Effector memory CD8-positive, alpha-beta T cell (primary cell): ENCODE results near the gene FHIP1A.

ENCODE experiments used
- ATAC-seq: fragments of 150-1000 bp; cut with Tn5 transposase; replicated peaks from 2 replicates; pipeline ENCODE4 v1.10.0; 2021; ENCODE audit warnings: mild to moderate bottlenecking, moderate library complexity
- DNase-seq, 3 experiments: peaks; one replicate each; pipeline ENCODE4 v3.0.0; 2021
- H3K27ac Mint-ChIP-seq, 2 donors: one replicate each; pipeline ENCODE4 v1.8.0; 2022; ENCODE audit warnings: mild to moderate bottlenecking in 2 of 2, mixed read lengths in 2 of 2, moderate library complexity in 2 of 2
- H3K27me3 Mint-ChIP-seq, 2 donors: one replicate each; pipeline ENCODE4 v1.8.0; 2022; ENCODE audit warnings: mixed read lengths in 2 of 2
- H3K36me3 Mint-ChIP-seq: one replicate; pipeline ENCODE4 v1.8.0; 2022; ENCODE audit warnings: mild to moderate bottlenecking, moderate library complexity, mixed read lengths; ENCODE audit not compliant: insufficient read depth
- H3K4me1 Mint-ChIP-seq, 2 donors: one replicate each; pipeline ENCODE4 v1.8.0; 2022; ENCODE audit warnings: low read depth in 2 of 2, mixed read lengths in 2 of 2
- H3K4me3 Mint-ChIP-seq, 2 donors: one replicate each; pipeline ENCODE4 v1.8.0; 2022; ENCODE audit warnings: mild to moderate bottlenecking in 2 of 2, mixed read lengths in 2 of 2, moderate library complexity in 2 of 2
- H3K9me3 Mint-ChIP-seq, 2 donors: one replicate each; pipeline ENCODE4 v1.8.0; 2022; ENCODE audit warnings: mixed read lengths in 2 of 2

The FHIP1A gene

DNA sequence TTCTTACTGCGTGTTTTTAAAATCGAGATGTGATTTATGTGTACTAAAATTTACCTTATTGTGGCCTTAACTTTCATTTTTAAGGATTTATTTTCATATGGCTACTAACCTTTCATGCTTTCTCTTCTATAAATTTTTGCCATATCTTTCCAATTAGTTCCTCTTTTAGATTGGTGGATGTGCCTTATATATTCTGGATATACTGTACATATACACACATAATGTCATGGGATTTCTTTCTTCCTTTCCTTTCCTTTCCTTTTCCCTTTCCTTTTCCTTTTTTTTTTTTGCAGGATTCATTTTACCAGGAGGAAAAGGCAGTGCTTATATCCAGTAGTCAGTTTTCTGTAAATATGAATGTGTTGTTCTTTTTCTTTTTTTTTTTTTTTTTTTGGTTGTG is 37.2 kb downstream of the FHIP1A start:
- H3K36me3 Mint-ChIP-seq: no peaks in the 10 kb centered on the region
- no peak for DNase-seq
- H3K27me3 Mint-ChIP-seq: peaks cover 24 to 28% of the 10 kb centered on the region in 2 donors
- no peaks in the 10 kb centered on the region for H3K4me1 Mint-ChIP-seq
- H3K27ac Mint-ChIP-seq: no peak overlapping the region
- no peaks in the 10 kb centered on the region for H3K9me3 Mint-ChIP-seq
- no peak overlapping the region for H3K4me3 Mint-ChIP-seq
- no peak for ATAC-seq

DNA sequence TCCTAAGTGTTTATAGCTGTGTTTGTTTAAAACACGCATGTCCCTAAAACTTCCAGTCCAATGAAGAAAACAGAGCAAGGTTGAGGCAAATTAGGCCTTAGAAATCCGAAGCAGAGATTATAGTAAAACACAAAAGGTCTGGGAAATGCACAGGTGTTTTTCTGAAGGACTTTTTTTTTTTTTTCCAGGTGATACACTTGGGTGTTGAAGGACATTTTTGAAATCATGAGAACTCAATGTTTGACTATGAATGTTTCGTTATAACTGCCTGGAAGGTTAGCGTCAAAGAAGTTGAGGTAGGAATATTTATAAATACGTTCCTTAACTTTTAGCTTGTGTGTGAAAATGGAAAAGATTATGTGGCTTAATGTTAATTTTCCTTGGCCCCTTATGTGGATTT is 45.5 kb downstream of the FHIP1A start:
- Mint-ChIP-seq H3K27me3 (peaks cover 0 to 20% of the 10 kb centered on the region in 2 donors), H3K27ac (no peak overlapping the region), H3K9me3 (no peaks in the 10 kb centered on the region), H3K4me3 (no peak overlapping the region), H3K36me3 (no peaks in the 10 kb centered on the region), H3K4me1 (no peaks in the 10 kb centered on the region)
- ATAC-seq (no peak), DNase-seq (no peak)

DNA sequence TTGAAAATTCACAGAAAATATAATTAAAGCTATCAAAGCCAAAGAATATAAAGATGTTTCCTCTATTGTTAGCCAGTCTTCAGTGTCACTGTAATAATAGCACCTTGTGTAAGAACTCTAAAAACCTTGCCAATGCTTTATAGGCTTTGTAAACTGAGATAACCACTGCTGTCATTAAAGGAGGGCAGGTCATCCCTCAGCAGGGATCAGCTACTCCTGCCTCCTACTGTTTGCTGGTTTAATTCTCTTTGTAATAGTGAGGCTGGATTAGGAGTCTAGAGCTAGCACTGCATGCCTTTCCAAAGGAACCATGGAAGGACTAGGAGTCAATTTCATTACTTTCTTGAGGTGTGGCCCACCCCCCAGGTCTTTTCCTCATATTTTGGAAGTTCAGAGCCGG is 46.2 kb downstream of the FHIP1A start:
- DNase-seq (no peak), ATAC-seq (no peak)
- Mint-ChIP-seq H3K27me3 (peaks cover 0 to 20% of the 10 kb centered on the region in 2 donors), H3K4me1 (no peaks in the 10 kb centered on the region), H3K27ac (no peak overlapping the region), H3K9me3 (no peaks in the 10 kb centered on the region), H3K4me3 (no peak overlapping the region), H3K36me3 (no peaks in the 10 kb centered on the region)

DNA sequence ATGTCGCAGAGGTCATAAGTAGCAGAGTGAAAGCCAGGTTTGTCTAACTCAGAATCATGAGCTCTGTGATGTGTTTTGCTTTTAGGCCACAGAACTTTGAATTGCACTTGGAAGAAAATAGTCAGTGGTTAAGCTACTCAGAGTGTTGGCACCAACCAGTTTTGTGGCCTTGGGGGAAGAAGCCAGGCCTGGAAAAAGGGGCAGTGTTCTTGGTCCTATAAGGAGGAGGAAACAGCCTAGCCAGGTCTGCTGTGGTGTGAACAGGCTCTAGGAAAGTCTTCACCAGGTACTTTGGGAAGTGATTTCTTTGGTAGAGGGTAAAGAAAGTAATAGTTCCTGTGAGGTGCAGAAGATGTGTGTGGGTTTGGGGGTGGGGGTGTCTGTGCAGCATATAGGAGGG is 49.2 kb downstream of the FHIP1A start:
- no peaks in the 10 kb centered on the region for H3K36me3 Mint-ChIP-seq
- no peaks in the 10 kb centered on the region for H3K9me3 Mint-ChIP-seq
- H3K27me3 Mint-ChIP-seq: peaks cover 9 to 44% of the 10 kb centered on the region in 2 donors

More for the DNA sequence above, 49.2 kb downstream of the FHIP1A start:
- DNase-seq (no peak), ATAC-seq (no peak)
- Mint-ChIP-seq H3K4me1 (peaks cover 0 to 1% of the 10 kb centered on the region in 2 donors), H3K27ac (no peak overlapping the region), H3K4me3 (no peak overlapping the region)
